SJCRH30 (cell line): ENCODE measurements around the gene FGF19. TPM values are rescaled to one million over a fixed set of nuclear protein-coding genes. Genes with fewer than 3 reads are reported as not detected.
"Not testable (repeated sequence)": the region's sequence is repeated elsewhere in the genome, so short reads cannot be mapped to it uniquely, and the experiment has no call there.

Experiments
- DNase-seq, 2 experiments: peaks; one replicate each; pipeline ENCODE4 v3.0.0-alpha.2; 2015 to 2020
- H3K27ac ChIP-seq: fragments of 250-450 bp; sonication (Bioruptor Pico); 2 replicates; pipeline ENCODE4 v1.5.1; 2020; ENCODE audit warnings: mild to moderate bottlenecking, moderate library complexity
- H3K27me3 ChIP-seq: fragments of 250-450 bp; sonication (Bioruptor Pico); 2 replicates; pipeline ENCODE4 v1.5.1; 2020; ENCODE audit warnings: mild to moderate bottlenecking, moderate library complexity
- H3K36me3 ChIP-seq: fragments of 250-450 bp; sonication (Bioruptor Pico); 2 replicates; pipeline ENCODE4 v1.5.1; 2020; ENCODE audit warnings: mild to moderate bottlenecking, moderate library complexity
- H3K4me1 ChIP-seq: fragments of 250-450 bp; sonication (Bioruptor Pico); 2 replicates; pipeline ENCODE4 v1.5.1; 2020; ENCODE audit warnings: mild to moderate bottlenecking, moderate library complexity
- H3K4me3 ChIP-seq: fragments of 250-450 bp; sonication (Bioruptor Pico); 2 replicates; pipeline ENCODE4 v1.5.1; 2020; ENCODE audit warnings: mild to moderate bottlenecking, moderate library complexity
- H3K9me3 ChIP-seq: fragments of 250-450 bp; sonication (Bioruptor Pico); replicated peaks from 2 replicates; pipeline ENCODE4 v1.5.1; 2020; ENCODE audit warnings: mild to moderate bottlenecking, moderate library complexity
- total RNA-seq: library from RNA; depleted of rRNA; stranded (reverse); fragments of >200 nt; shearing (Covaris generic); gene quantifications from 2 replicates; pipeline ENCODE4 v1.2.3, GENCODE V29; 2014

Gene FGF19
- total RNA-seq, 1 experiment from 2014 or later = not detected

DNA sequence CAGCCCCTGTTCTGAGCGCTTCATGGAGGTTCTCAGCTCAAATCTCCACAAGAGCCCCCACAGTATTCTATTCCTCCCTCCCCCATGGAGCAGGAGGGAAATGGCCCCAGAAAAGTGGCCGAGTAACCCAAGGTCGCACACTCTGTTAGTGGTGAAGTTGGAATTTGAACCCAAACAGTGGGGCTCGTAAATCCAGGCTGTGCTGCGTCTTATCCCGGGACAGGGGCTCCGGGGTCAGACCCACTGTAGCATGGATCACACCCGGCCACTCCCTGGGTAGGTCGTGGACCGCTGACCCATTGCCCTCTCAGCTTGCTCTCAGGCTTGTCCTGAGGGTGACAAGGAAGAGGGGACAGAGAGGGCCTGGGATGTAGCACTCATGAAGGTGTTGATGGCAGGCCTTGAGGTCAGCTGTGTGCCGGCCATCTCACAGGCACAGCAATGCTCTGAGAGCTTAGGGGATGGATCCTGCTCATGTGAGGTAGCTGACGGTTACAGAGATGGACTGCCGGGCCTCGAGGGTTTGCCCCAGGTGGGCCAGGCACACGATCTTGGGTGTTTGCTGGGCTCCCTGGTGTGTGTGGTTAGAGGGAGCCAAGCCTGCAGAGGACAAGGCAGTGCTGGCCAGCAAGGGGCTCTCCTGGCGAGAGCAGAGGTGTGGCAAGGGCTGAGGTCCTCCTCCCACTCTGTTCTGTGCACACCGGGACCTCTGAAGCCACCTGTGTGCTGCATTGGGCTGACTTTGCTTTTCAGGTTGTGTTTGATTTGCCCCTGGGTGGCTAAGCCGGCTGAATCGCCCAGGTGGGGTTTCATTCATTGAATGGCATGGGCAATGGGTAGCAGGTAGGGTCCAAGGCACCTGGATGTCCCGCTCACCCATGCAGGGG is 2.3 kb upstream of the FGF19 start:
- H3K4me1 ChIP-seq = no peaks in the 10 kb centered on the region
- H3K27ac ChIP-seq = no peak overlapping the region
- no peaks in the 10 kb centered on the region for H3K36me3 ChIP-seq
- no peak overlapping the region for H3K4me3 ChIP-seq
- no peak for DNase-seq
- H3K9me3 ChIP-seq = no peaks in the 10 kb centered on the region
- H3K27me3 ChIP-seq = peaks cover 15% of the 10 kb centered on the region

DNA sequence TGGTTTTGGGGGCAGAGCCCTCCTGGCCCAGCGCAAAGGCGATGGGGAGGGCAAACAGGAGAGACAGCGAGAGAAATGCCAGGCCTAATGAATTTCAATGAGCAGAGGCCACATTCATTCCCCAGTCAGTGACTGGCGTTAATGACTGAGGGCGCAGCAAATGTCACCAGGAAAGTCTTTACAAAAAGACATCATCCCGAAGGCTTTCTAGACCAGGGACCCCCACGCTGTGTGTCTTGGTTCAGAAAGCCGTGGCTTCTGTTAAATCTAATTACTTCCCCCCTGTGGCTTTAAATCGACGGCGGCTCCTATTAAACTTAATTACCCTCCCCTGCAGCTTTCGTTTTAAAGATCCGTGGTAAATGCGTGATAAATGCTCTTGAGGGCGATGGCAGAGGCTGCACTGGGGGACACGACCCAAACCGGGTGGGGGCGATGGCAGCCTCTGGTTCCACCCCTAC is 1.6 kb upstream of the FGF19 start:
- H3K27me3 ChIP-seq = peaks cover 15% of the 10 kb centered on the region
- H3K4me1 ChIP-seq = peaks cover 5% of the 10 kb centered on the region
- no peak overlapping the region for H3K4me3 ChIP-seq
- H3K36me3 ChIP-seq = no peaks in the 10 kb centered on the region
- H3K9me3 ChIP-seq = no peaks in the 10 kb centered on the region
- H3K27ac ChIP-seq = no peak overlapping the region
- DNase-seq = no peak

DNA sequence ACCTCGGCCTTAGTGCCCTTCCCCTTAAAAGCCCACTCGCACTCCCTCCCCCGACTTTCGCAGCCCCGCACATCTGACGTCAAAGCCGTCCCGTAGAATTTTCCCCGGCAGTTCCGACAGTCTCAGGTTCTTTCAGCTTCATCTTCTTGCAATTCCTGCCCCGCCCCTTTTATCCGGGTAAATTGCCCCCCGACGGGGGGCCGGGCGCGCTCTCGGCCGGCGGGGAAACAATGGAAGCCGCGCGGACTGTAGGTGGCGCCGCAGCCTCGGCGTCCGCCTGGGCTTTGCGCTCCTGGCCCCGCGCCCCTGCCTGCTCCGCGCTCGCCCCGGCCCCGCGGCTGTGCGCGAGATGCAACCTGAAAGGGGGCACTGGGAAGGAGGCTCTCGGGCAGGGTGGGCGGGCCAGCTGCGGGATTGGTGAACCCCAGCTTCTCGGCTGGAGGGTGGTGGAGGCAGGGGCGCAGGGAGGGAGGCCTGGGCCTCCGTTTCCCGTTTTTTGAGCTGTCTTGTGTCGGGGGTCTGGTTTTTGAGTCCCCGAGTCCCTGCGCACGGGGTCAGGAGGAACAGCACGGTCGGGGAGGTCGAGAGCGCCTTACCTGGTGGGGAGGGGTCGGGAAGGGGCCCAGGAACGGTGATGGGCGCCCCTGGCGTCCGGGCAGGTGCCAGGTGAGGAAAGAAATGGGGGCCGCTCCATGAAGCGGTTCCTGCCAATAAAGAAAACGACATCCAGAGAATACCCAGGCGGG is 859 bp upstream of the FGF19 start:
- peaks cover 8% of the 10 kb centered on the region for H3K4me1 ChIP-seq
- H3K27me3 ChIP-seq = peaks cover 15% of the 10 kb centered on the region
- no peaks in the 10 kb centered on the region for H3K9me3 ChIP-seq
- H3K36me3 ChIP-seq = no peaks in the 10 kb centered on the region
- H3K27ac ChIP-seq = no peak overlapping the region
- DNase-seq = no peak
- H3K4me3 ChIP-seq = no peak overlapping the region

DNA sequence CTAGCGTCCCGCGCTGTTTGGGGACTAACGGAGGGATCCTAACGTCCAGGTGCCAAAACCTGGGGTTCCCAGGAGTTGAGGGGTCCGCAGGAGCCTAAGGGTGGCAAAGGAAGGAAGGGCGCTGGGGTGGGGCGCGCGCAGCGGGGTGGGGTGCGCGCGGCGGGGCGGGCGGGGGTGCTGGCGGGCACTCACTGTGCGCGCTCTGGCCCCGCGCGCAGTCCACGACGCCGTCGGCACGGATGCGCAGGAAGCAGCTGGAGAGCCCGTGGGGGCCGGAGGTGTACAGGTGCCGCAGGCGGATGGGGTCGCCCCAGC is 412 bp downstream of the FGF19 start:
- peaks cover 10% of the 10 kb centered on the region for H3K27me3 ChIP-seq
- H3K4me1 ChIP-seq = peaks cover 10% of the 10 kb centered on the region
- no peaks in the 10 kb centered on the region for H3K9me3 ChIP-seq

DNA sequence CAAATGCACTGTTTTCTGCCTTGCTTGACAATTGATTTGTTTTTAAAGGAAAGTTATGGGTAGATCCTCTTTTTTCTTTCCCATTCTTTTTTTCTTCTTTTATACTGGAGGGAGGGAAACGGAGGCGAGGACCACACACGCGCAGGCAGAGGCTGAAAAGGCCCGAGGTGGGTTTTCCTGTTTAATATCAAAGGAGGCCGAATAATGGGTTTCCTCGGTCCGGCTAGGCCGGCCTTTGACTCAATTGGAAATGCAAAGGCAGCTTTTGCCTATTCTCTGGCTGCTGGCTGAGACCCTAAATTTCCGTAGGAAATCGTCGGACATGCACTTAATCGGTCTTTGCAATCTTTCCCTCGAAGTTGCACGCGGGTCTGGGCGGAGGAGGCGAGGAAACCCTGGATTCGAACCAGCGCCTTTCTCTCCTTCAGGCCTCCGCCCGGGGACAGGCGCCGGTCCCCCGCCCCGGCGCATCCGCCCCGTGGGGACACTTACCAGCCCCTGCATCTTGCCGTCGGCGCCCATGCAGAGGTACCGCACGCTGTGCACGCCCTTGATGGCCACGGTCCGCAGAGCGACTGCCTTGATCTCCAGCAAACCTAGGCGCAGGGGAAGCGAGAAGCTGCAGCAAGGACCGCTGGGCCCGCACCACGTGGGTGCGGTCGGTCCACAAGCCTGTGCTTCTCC is 911 bp downstream of the FGF19 start:
- Histone ChIP-seq H3K27me3 (peaks cover 10% of the 10 kb centered on the region; the same call in 1 of the 2 replicates), H3K4me3 (no peak overlapping the region), H3K36me3 (no peaks in the 10 kb centered on the region), H3K4me1 (peaks cover 10% of the 10 kb centered on the region), H3K27ac (no peak overlapping the region), H3K9me3 (no peaks in the 10 kb centered on the region)
- DNase-seq = no peak

More for the DNA sequence above, 412 bp downstream of the FGF19 start:
- Histone ChIP-seq H3K27ac (no peak overlapping the region), H3K4me3 (no peak overlapping the region), H3K36me3 (no peaks in the 10 kb centered on the region)
- DNase-seq = no peak

DNA sequence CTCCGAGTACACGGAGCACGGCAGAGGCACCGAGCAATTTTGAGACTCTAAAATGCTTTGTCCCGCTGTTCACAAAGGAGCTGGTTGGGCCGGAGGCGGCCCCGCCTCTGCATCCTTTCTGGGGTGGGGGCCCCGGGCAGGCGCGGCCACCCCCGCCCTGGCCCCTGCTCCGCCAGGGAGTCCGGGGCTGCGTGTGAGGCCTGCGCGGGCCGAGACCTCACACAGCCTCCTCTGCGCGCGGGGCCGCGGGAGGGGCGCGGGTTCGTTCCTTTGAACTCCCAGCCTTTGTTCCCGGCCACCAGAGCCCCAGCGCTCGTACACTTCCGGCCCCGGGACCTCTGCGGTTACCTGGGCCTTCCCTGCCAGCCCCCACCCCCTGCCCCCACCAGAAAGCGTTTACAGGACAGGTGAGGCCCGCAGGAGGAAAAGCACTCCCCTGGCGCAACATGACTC is 1.6 kb downstream of the FGF19 start:
- no peaks in the 10 kb centered on the region for H3K9me3 ChIP-seq
- H3K4me1 ChIP-seq = peaks cover 13% of the 10 kb centered on the region
- no peak overlapping the region for H3K4me3 ChIP-seq
- H3K27me3 ChIP-seq = peaks cover 10% of the 10 kb centered on the region; the same call in 1 of the 2 replicates
- H3K27ac ChIP-seq = no peak overlapping the region
- H3K36me3 ChIP-seq = no peaks in the 10 kb centered on the region
- no peak for DNase-seq

DNA sequence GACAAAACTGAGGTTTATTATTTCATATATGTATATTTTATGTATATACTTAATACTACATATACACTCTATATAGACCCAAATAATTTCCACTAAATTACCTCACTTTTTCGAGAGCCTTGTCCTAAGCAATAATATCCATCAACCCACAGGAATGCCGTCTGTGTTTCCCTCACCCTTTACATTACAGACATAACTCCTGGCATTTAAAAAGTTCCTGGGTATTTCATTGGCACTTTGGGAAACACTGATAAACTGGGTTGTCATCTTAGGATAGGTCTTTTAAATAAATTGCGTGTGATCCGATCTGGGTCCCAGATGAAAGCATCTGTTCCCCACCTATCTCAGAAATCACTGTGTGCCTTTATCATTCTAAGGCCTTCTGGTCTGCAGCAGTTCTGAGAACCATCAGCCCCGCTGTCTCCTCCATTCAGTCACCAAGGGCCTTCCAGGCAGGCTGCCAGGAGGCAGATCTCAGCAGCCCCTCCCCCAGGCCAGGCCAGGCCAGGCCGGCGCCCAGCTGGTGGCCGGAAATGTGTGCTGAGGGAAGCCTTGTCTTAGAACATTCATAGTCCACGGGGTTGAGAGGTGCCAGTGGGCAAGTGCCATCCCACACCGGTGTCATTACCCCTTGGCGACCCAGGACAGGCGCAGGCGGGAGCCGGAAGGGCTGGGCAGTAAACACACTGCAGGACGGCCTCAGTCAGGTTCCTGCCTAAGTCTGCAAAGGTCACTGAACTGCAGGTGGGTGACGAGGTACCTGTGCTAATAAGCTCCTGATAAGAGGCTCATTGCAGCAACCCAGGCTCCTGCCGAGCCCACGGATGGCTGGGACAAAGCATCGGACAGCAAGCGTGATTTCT is 3.3 kb downstream of the FGF19 start:
- Histone ChIP-seq H3K27ac (no peak overlapping the region), H3K4me1 (peaks cover 21% of the 10 kb centered on the region), H3K4me3 (no peak overlapping the region), H3K27me3 (peaks cover 6% of the 10 kb centered on the region; the same call in 1 of the 2 replicates), H3K9me3 (no peaks in the 10 kb centered on the region), H3K36me3 (no peaks in the 10 kb centered on the region)
- peak; percentile 70 to 77 for DNase-seq

DNA sequence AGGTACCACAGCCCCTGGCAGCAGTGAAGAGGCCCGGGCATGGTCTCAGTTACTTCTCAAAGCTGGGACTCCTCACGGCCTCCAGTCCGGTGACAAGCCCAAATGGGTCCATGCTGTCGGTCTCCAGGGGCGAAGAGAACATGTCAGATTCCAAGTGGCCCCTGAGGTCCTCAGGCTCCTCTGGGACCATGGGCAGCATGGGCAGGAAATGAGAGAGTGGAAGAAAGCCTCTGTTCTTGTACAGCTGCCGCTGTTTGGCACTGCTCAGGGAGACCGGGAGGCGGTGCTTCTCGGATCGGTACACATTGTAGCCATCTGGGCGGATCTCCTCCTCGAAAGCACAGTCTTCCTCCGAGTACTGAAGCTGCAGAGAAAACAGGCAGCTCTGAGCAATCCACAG is 4.6 kb downstream of the FGF19 start:
- Histone ChIP-seq H3K4me3 (no peak overlapping the region), H3K27ac (no peak overlapping the region), H3K36me3 (no peaks in the 10 kb centered on the region), H3K9me3 (no peaks in the 10 kb centered on the region), H3K4me1 (peaks cover 21% of the 10 kb centered on the region), H3K27me3 (peaks cover 6% of the 10 kb centered on the region; the same call in 1 of the 2 replicates)
- DNase-seq = peak; percentile 18 to 37

DNA sequence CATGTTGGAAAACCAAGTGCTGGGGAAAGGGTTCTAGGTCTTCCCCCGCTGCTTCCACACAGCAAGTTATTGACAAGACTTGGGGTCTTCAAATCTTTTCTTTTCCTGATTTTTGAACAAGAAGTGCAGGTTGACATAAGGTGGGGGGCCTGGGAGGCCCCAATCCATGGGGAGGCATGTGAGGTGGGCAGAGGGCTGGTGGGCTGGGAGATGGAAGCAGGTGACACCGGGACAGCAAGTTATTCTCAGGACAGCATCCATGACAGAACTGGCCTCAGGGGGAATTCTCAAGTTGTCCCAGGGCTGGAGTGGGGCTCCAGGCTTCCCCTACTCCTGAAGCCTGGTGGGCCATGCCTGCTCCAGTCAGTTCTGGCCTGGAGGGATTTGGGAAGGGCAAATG is 5.5 kb downstream of the FGF19 start:
- H3K27me3 ChIP-seq = peaks cover 7% of the 10 kb centered on the region; the same call in 1 of the 2 replicates
- H3K27ac ChIP-seq = no peak overlapping the region

DNA sequence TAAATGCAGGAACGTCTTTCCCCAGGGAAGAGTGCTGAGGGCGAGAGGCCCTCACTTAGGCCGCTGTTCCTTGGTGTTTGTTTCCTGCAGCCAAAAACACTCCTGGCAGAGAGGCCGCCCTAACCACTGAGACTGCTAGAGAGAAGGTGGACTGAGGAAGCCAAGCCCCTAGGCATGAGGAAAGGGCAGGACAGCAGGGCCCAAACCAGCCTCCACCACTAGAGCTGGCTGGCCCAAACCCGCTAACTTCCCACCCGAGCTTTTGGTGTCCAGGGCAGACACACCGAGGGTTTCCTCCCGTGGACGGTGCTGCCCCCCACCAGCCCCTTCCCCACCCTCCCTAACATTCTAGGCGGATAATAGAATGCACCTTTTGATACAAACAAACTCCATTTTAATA is 6.0 kb downstream of the FGF19 start:
- Histone ChIP-seq H3K27ac (no peak overlapping the region), H3K4me3 (no peak overlapping the region), H3K4me1 (peaks cover 21% of the 10 kb centered on the region), H3K27me3 (peaks cover 7% of the 10 kb centered on the region; the same call in 1 of the 2 replicates), H3K36me3 (no peaks in the 10 kb centered on the region), H3K9me3 (no peaks in the 10 kb centered on the region)
- DNase-seq = no peak

More for the DNA sequence above, 5.5 kb downstream of the FGF19 start:
- no peak overlapping the region for H3K4me3 ChIP-seq
- DNase-seq = no peak
- H3K36me3 ChIP-seq = no peaks in the 10 kb centered on the region
- no peaks in the 10 kb centered on the region for H3K9me3 ChIP-seq
- peaks cover 21% of the 10 kb centered on the region for H3K4me1 ChIP-seq

DNA sequence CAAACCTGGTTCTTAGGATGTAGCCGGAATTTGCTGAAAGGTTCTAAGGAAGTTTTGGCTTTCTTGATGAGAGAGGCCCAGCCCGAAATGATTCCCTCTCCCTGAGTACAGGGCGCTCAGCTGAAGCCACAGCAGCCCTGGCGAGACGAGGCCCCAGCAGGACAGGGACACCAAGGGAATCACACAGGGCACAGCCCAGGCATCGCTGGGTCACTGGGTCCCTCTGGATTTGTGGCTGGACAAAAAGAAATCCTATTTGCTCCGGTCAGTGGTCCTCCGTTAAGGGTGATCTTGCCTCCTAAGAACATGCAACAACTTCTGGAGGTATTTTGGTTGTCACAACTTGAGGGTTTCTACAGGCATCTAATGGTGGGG is 6.4 kb downstream of the FGF19 start:
- Histone ChIP-seq H3K27ac (no peak overlapping the region), H3K36me3 (no peaks in the 10 kb centered on the region), H3K4me1 (peaks cover 21% of the 10 kb centered on the region), H3K4me3 (no peak overlapping the region), H3K27me3 (peaks cover 7% of the 10 kb centered on the region; the same call in 1 of the 2 replicates), H3K9me3 (no peaks in the 10 kb centered on the region)
- DNase-seq = no peak

DNA sequence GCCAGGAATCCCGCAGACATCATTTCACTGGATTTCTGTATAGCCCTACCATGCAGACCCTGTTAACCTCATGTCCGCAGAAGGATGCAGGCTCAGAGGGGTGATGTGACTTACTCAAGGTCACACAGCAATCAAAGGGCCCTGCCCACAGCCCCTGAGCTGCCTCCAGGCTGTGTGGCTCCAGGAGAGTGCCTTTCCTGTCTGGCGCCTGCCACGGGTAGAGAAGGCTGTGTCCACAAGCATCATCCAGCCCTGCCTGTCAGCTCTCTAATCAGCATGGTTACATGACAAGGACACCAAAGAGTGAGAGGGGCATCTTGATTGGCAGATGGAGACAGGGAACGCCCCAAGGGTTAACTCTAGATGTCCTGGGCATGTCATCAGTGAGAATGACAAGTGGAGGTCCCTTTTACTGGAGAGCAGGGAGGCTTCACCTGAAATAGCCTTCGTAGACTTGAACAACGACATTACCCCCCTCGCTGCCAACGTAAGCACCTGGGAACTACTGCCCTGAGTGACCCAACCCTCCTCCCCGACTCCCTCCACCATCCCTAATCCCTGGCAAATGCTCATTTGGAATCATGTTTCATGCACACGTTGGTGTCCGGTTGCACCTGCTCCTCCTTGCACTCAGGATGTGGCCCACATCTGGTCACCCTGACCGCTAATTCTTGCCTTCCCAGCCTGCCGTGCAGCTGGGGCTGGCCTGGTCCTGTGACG is 6.9 kb downstream of the FGF19 start:
- peak; percentile 50 to 68 for DNase-seq
- Histone ChIP-seq H3K9me3 (no peaks in the 10 kb centered on the region), H3K4me3 (no peak overlapping the region), H3K27me3 (peaks cover 7% of the 10 kb centered on the region; the same call in 1 of the 2 replicates), H3K27ac (no peak overlapping the region), H3K4me1 (peaks cover 21% of the 10 kb centered on the region), H3K36me3 (no peaks in the 10 kb centered on the region)

DNA sequence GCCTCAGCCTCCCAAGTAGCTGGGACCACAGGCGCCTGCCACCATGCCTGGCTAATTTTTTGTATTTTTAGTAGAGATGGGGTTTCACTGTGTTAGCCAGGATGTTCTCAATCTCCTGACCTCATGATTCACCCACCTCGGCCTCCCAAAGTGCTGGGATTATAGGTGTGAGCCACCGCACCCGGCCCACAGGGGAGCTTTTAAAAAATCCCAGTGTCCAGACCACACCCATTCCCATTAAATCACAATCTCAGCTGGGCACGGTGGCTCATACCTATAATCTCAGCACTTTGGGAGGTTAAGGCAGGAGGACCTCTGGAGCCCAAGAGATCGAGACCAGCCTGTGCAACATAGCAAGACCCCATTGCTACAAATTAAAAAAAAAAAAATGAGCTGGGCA is 7.8 kb downstream of the FGF19 start:
- not testable (repeated sequence) for H3K27me3 ChIP-seq, H3K4me3 ChIP-seq, H3K27ac ChIP-seq, H3K9me3 ChIP-seq, H3K36me3 ChIP-seq, DNase-seq
- H3K4me1 ChIP-seq = peaks cover 21% of the 10 kb centered on the region
